HEK293 (cell line): Measurements from ENCODE around the gene TSPAN7.

Experiments used
- CTCF ChIA-PET: fragments of 350-600 bp; formaldehyde crosslinking; extraction: SDS; loops from one replicate; lab custom pipeline; 2021; ENCODE audit warnings: antibody characterized with exemption; lab: Yijun Ruan, JAX
- POLR2A ChIA-PET: fragments of 300-600 bp; formaldehyde crosslinking; extraction: SDS; loops from one replicate; lab custom pipeline; 2020; ENCODE audit warnings: antibody characterized with exemption, inconsistent platforms; lab: Yijun Ruan, JAX
- H3K27ac ChIP-seq: fragments of 200-500 bp; sonication (Bioruptor generic); 2 replicates; pipeline ENCODE4 v1.5.1; 2014; ENCODE audit warnings: low read depth, low read length, control low read depth, inconsistent platforms; ENCODE audit errors: extremely low read depth
- H3K36me3 ChIP-seq, 2 experiments: fragments of 200-500 bp in 1 of 2; sonication (Bioruptor generic) in 1 of 2; 1 replicate in 1 of 2; 2 replicates in 1 of 2; pipeline ENCODE4 v1.5.1; 2014 to 2017; ENCODE audit warnings: inconsistent platforms in 2 of 2, low read length in 2 of 2; ENCODE audit not compliant: control insufficient read depth in 2 of 2, insufficient read depth in 1 of 2
- H3K4me1 ChIP-seq: fragments of 200-500 bp; sonication (Bioruptor generic); 2 replicates; pipeline ENCODE4 v1.5.1; 2014; ENCODE audit warnings: mild to moderate bottlenecking, low read length, inconsistent platforms; ENCODE audit not compliant: control insufficient read depth, insufficient read depth
- H3K4me3 ChIP-seq: 2 replicates; pipeline ENCODE4 v1.5.1; 2011; ENCODE audit warnings: low read depth, mild to moderate bottlenecking, control low read depth, low read length, moderate library complexity
- H3K9me3 ChIP-seq: fragments of 200-500 bp; sonication (Bioruptor generic); 2 replicates; pipeline ENCODE4 v1.5.1; 2014; ENCODE audit warnings: low read depth, low read length, inconsistent platforms; ENCODE audit not compliant: control insufficient read depth, insufficient read depth
- BCL11B ChIP-seq: fragments of 450-650 bp; formaldehyde crosslinking; IDR thresholded peaks from 2 replicates; pipeline ENCODE4 v1.5.1; 2016; ENCODE audit warnings: low read depth, missing biosample characterization, missing genetic modification characterization
- EGR2 ChIP-seq: fragments of 450-650 bp; formaldehyde crosslinking; IDR thresholded peaks from 2 replicates; pipeline ENCODE4 v1.5.1; 2016; ENCODE audit warnings: low read depth, missing biosample characterization, missing genetic modification characterization
- GLIS1 ChIP-seq: fragments of 450-650 bp; formaldehyde crosslinking; IDR thresholded peaks from 2 replicates; pipeline ENCODE4 v1.5.1; 2016; ENCODE audit warnings: missing biosample characterization, missing genetic modification characterization
- PRDM10 ChIP-seq: fragments of 450-650 bp; formaldehyde crosslinking; IDR thresholded peaks from 2 replicates; pipeline ENCODE4 v1.5.1; 2016; ENCODE audit warnings: missing biosample characterization, missing genetic modification characterization
- RBAK ChIP-seq: fragments of 450-650 bp; formaldehyde crosslinking; IDR thresholded peaks from 2 replicates; pipeline ENCODE4 v1.5.1; 2016; ENCODE audit warnings: missing biosample characterization, missing genetic modification characterization
- REPIN1 ChIP-seq: fragments of 450-650 bp; formaldehyde crosslinking; IDR thresholded peaks from 2 replicates; pipeline ENCODE4 v1.5.1; 2017; ENCODE audit warnings: missing biosample characterization, missing genetic modification characterization, low read depth
- ZBTB11 ChIP-seq: fragments of 450-650 bp; formaldehyde crosslinking; conservative IDR thresholded peaks from 2 replicates; pipeline ENCODE4 v1.5.1; 2016; ENCODE audit warnings: low read depth, missing biosample characterization, missing genetic modification characterization
- ZBTB49 ChIP-seq: fragments of 450-650 bp; formaldehyde crosslinking; IDR thresholded peaks from 2 replicates; pipeline ENCODE4 v1.5.1; 2016; ENCODE audit warnings: missing biosample characterization, missing genetic modification characterization, low read depth
- ZEB2 ChIP-seq: fragments of 450-650 bp; formaldehyde crosslinking; IDR thresholded peaks from 2 replicates; pipeline ENCODE4 v1.5.1; 2016; ENCODE audit warnings: missing biosample characterization, missing genetic modification characterization
- ZFP3 ChIP-seq: fragments of 450-650 bp; formaldehyde crosslinking; IDR thresholded peaks from 2 replicates; pipeline ENCODE4 v1.5.1; 2016; ENCODE audit warnings: low read depth, missing biosample characterization, missing genetic modification characterization
- ZNF114 ChIP-seq: fragments of 450-650 bp; formaldehyde crosslinking; IDR thresholded peaks from 2 replicates; pipeline ENCODE4 v1.5.0; 2017; ENCODE audit warnings: missing biosample characterization, missing genetic modification characterization
- ZNF121 ChIP-seq: fragments of 450-650 bp; formaldehyde crosslinking; IDR thresholded peaks from 2 replicates; pipeline ENCODE4 v1.5.1; 2016; ENCODE audit warnings: missing biosample characterization, missing genetic modification characterization
- ZNF37A ChIP-seq: fragments of 450-650 bp; IDR thresholded peaks from 2 replicates; pipeline ENCODE4 v1.5.1; 2018; ENCODE audit warnings: missing biosample characterization, missing genetic modification characterization
- ZNF623 ChIP-seq: fragments of 450-650 bp; formaldehyde crosslinking; IDR thresholded peaks from 2 replicates; pipeline ENCODE4 v1.5.1; 2016; ENCODE audit warnings: missing biosample characterization, missing genetic modification characterization
- TF ChIP-seq, protein P1 (sequence below): fragments of 450-650 bp; formaldehyde crosslinking; IDR thresholded peaks from 2 replicates; pipeline ENCODE4 v1.5.1; 2016; ENCODE audit warnings: missing biosample characterization, missing genetic modification characterization
- TF ChIP-seq, protein P2 (sequence below): fragments of 450-650 bp; formaldehyde crosslinking; optimal IDR thresholded peaks from 2 replicates; pipeline ENCODE3; 2016; ENCODE audit warnings: missing biosample characterization, mild to moderate bottlenecking, missing genetic modification characterization

TSPAN7 gene

DNA sequence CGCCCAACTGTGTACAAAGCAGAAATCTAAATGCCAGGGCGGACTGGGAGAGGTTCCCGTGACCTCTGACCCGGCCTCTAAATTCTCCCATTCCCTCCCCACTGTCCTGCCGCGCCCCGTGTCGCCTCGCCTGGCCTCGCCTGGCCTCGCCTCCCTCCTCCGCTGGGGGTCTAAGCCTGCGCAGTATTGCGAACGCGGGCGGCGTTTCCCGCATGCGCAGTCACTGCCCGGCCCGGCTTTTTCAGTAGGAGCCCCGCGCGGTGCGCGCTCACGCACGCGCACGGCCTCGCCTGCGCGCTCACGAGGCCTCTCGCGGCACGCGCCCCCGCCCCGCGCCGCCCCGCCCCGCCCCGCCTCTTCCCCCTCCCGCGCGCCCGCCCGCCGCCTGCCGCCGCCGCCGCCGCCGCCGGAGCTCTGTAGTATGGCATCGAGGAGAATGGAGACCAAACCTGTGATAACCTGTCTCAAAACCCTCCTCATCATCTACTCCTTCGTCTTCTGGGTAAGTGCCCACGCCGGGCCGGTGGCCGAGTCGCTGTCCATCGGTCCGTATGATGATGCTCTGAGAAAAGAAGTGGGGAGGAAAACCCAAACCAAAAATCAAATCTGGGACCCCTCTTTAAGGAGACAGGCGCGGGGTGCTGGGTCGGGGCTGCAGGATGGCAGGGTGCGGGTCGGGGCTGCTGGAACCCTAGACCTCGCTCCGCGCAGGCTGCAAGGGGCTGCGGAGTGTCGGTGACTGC, at the start of gene TSPAN7:
Gene TSPAN7 (plus strand): TSS at position 417 of the 743 bp plus-strand sequence. CDS start 5 bp downstream, at position 422.
- CTCF ChIA-PET, result interaction anchor here (0.7 kb wide), 1 partner anchor 32 kb away, joined by 5 read pairs; no protein-coding TSS in a partner anchor
- H3K4me1 ChIP-seq, result peaks cover 2% of the 10 kb centered on the region; the same call in 1 of the 2 replicates

GRCh38 chrX:38513112-38513742, 48.1 kb upstream of the TSPAN7 start:
- POLR2A ChIA-PET, result no interaction called here
- TF ChIP-seq EGR2 (tag by site-specific recombination) (no peak), ZBTB49 (tag by site-specific recombination) (no peak), ZNF121 (tag by site-specific recombination) (no peak), ZNF623 (tag by site-specific recombination) (no peak), ZFP3 (tag by site-specific recombination) (no peak), RBAK (tag by site-specific recombination) (no peak), ZBTB11 (tag by site-specific recombination) (no peak), ZNF37A (tag by site-specific recombination) (no peak), REPIN1 (tag by site-specific recombination) (no peak)
- TF ChIP-seq, protein P1, sequence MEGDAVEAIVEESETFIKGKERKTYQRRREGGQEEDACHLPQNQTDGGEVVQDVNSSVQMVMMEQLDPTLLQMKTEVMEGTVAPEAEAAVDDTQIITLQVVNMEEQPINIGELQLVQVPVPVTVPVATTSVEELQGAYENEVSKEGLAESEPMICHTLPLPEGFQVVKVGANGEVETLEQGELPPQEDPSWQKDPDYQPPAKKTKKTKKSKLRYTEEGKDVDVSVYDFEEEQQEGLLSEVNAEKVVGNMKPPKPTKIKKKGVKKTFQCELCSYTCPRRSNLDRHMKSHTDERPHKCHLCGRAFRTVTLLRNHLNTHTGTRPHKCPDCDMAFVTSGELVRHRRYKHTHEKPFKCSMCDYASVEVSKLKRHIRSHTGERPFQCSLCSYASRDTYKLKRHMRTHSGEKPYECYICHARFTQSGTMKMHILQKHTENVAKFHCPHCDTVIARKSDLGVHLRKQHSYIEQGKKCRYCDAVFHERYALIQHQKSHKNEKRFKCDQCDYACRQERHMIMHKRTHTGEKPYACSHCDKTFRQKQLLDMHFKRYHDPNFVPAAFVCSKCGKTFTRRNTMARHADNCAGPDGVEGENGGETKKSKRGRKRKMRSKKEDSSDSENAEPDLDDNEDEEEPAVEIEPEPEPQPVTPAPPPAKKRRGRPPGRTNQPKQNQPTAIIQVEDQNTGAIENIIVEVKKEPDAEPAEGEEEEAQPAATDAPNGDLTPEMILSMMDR (tag by site-specific recombination), result no peak

More for the DNA sequence above, at the start of gene TSPAN7:
- Histone ChIP-seq H3K36me3 (no peaks in the 10 kb centered on the region), H3K9me3 (no peaks in the 10 kb centered on the region), H3K4me3 (peak within 1 kb of the TSS; percentile 49)
- TF ChIP-seq, protein P2, sequence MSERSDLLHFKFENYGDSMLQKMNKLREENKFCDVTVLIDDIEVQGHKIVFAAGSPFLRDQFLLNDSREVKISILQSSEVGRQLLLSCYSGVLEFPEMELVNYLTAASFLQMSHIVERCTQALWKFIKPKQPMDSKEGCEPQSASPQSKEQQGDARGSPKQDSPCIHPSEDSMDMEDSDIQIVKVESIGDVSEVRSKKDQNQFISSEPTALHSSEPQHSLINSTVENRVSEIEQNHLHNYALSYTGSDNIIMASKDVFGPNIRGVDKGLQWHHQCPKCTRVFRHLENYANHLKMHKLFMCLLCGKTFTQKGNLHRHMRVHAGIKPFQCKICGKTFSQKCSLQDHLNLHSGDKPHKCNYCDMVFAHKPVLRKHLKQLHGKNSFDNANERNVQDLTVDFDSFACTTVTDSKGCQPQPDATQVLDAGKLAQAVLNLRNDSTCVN, result peak; percentile 60
- peak; percentile 74; the same call in 1 of the 2 replicates for TF ChIP-seq PRDM10 (tag by site-specific recombination)
- peak; percentile 83 for TF ChIP-seq GLIS1
- TF ChIP-seq BCL11B (tag by site-specific recombination), result 0 out of 2 replicates have a peak, but pooled peaks have one; percentile 36
- no peak for TF ChIP-seq ZNF114 (tag by site-specific recombination)
- no peak for TF ChIP-seq ZEB2 (tag by site-specific recombination)
- TF ChIP-seq, all 188 proteins: peak for 4
- POLR2A ChIA-PET, result no interaction called here
- H3K27ac ChIP-seq, result peak within 1 kb of the TSS; percentile 41; the same call in 1 of the 2 replicates

More at GRCh38 chrX:38513112-38513742, 48.1 kb upstream of the TSPAN7 start:
- no peaks in the 10 kb centered on the region for H3K4me1 ChIP-seq
- H3K9me3 ChIP-seq, result no peaks in the 10 kb centered on the region
- no peak overlapping the region for H3K27ac ChIP-seq
- CTCF ChIA-PET, result interaction anchor here (0.7 kb wide), 1 partner anchor 368 kb away, joined by 3 read pairs; no protein-coding TSS in a partner anchor
- H3K4me3 ChIP-seq, result no peak overlapping the region
- H3K36me3 ChIP-seq, result no peaks in the 10 kb centered on the region
